Kidney (tissue), 14 donors: ENCODE results near the gene MUL1. TPM values are rescaled to one million over a fixed set of nuclear protein-coding genes. Genes with fewer than 3 reads are reported as not detected.

Experiments used
- DNase-seq, 5 donors: peaks; one replicate each; pipeline ENCODE4 v3.0.0-alpha.2; 2013 to 2020
- FAIRE-seq: peaks from 2 replicates; lab custom pipeline; 2012; peaks lifted over from hg19 to GRCh38; lab: Jason Lieb, UNC
- H3K27ac ChIP-seq, 2 donors: one replicate each; pipeline ENCODE4 v1.7.0; 2013; ENCODE audit warnings: low read depth in 2 of 2, low read length in 2 of 2, inconsistent platforms in 1 of 2
- H3K27me3 ChIP-seq: one replicate; pipeline ENCODE4 v1.7.1; 2013; ENCODE audit warnings: low read length, inconsistent platforms; ENCODE audit not compliant: control insufficient read depth, insufficient read depth
- H3K36me3 ChIP-seq, 3 donors: one replicate each; pipeline versions ENCODE4 v1.7.0 to v1.7.1; 2013; ENCODE audit warnings: low read length in 3 of 3, control low read depth in 1 of 3, inconsistent platforms in 1 of 3; ENCODE audit not compliant: insufficient read depth in 3 of 3, control insufficient read depth in 2 of 3
- H3K4me1 ChIP-seq, 3 donors: one replicate each; pipeline versions ENCODE4 v1.7.0 to v1.7.1; 2013; ENCODE audit warnings: low read length in 3 of 3, inconsistent platforms in 1 of 3, low read depth in 1 of 3; ENCODE audit not compliant: control insufficient read depth in 2 of 3, insufficient read depth in 2 of 3
- H3K4me3 ChIP-seq, 3 donors: one replicate each; pipeline versions ENCODE4 v1.7.0 to v1.8.1; 2013; ENCODE audit warnings: low read length in 3 of 3, control low read depth in 1 of 3, inconsistent platforms in 1 of 3
- H3K9ac ChIP-seq, 3 donors: one replicate each; pipeline versions ENCODE4 v1.7.0 to v1.7.1; 2013; ENCODE audit warnings: low read length in 3 of 3, control low read depth in 1 of 3, inconsistent platforms in 1 of 3
- H3K9me3 ChIP-seq, 3 donors: one replicate each; pipeline versions ENCODE4 v1.7.0 to v1.7.1; 2013; ENCODE audit warnings: low read length in 3 of 3, control low read depth in 1 of 3, inconsistent platforms in 1 of 3; ENCODE audit not compliant: control insufficient read depth in 2 of 3, insufficient read depth in 1 of 3
- CTCF ChIP-seq: IDR thresholded peaks from 3 replicates; pipeline ENCODE4 v1.5.1; 2012; ENCODE audit warnings: mild to moderate bottlenecking, moderate library complexity, borderline replicate concordance; ENCODE audit not compliant: insufficient read depth; ENCODE audit errors: extremely low read depth
- intact Hi-C: fragments of 100-400 bp; cut with DNase I; formaldehyde crosslinking; loops from one replicate; pipeline ENCODE4 v1.11.1; 2022
- polyA plus RNA-seq: library from polyadenylated mRNA; stranded (reverse); fragments of 350-450 nt; fragmentation: Illumina TruSeq; extraction: RNeasy Lipid Tissue Mini Kit (QIAGEN cat#74804); gene quantifications from one replicate; pipeline ENCODE4 v1.2.3, GENCODE V29; 2014; ENCODE audit warnings: low read depth, low replicate concordance; ENCODE audit not compliant: insufficient read depth
- total RNA-seq: library from RNA; stranded (reverse); fragmentation: NEBNext Ultra II Directional; extraction: Animal tissue kit (Norgen Biotek cat#: 25700); gene quantifications from one replicate; pipeline ENCODE4 v1.2.1, GENCODE V29; 2021
- donor health status: control.
- donor health status: control.
- donor health status: control.
- donor health status: control.
- donor health status: control.
- donor health status: DM: yes; HTN: yes; CAD: no.
- donor health status: Normal renal cell carcinoma (clear cell type).

The MUL1 gene
- total and polyA plus RNA-seq, 2 donors from 2014 or later: 33.0 to 40.0 TPM

GRCh38 chr1:20511518-20512428, 3.8 kb upstream of the MUL1 start:
- H3K9ac ChIP-seq: no peak overlapping the region
- no peak overlapping the region for H3K4me3 ChIP-seq
- H3K27me3 ChIP-seq: no peaks in the 10 kb centered on the region
- H3K9me3 ChIP-seq: no peaks in the 10 kb centered on the region
- peaks cover 0 to 2% (median 0%) of the 10 kb centered on the region in 3 donors for H3K4me1 ChIP-seq
- TF ChIP-seq CTCF: no peak
- DNase-seq (no peak), FAIRE-seq (no peak)
- no peak overlapping the region for H3K27ac ChIP-seq
- intact Hi-C loops: no loop called here
- H3K36me3 ChIP-seq: no peaks in the 10 kb centered on the region

GRCh38 chr1:20508411-20508771, 440 bp upstream of the MUL1 start:
- Histone ChIP-seq H3K27ac (peak overlapping the region; percentile 80 to 84), H3K9ac (peak overlapping the region; percentile 4 to 91 (median 88)), H3K36me3 (no peaks in the 10 kb centered on the region), H3K4me1 (peaks cover 0 to 6% (median 2%) of the 10 kb centered on the region in 3 donors), H3K4me3 (peak overlapping the region; percentile 91 to 100 (median 94)), H3K9me3 (no peaks in the 10 kb centered on the region), H3K27me3 (no peaks in the 10 kb centered on the region)
- intact Hi-C loops: no loop called here
- no peak for DNase-seq
- no peak for TF ChIP-seq CTCF
- FAIRE-seq: no peak

GRCh38 chr1:20507248-20507563, 745 bp downstream of the MUL1 start:
- Histone ChIP-seq H3K9me3 (no peaks in the 10 kb centered on the region), H3K27me3 (no peaks in the 10 kb centered on the region), H3K27ac (peak overlapping the region in 1 of 2 donors; percentile 84), H3K4me3 (peak overlapping the region; percentile 91 to 100 (median 94)), H3K4me1 (peaks cover 0 to 6% (median 2%) of the 10 kb centered on the region in 3 donors), H3K9ac (peak overlapping the region; percentile 72 to 91 (median 88)), H3K36me3 (peaks cover 0 to 2% (median 2%) of the 10 kb centered on the region in 3 donors)
- FAIRE-seq: no peak
- intact Hi-C loops: no loop called here
- DNase-seq: no peak
- no peak for TF ChIP-seq CTCF
